ENCODE data around the gene MAB21L3. TPM values are rescaled to one million over a fixed set of nuclear protein-coding genes. Genes with fewer than 3 reads are reported as not detected.

Gene MAB21L3
- total and polyA plus RNA-seq, 2 donors (not counting 3 experiments of a cell fraction or from before 2014, with no cell fraction given) = not detected

DNA sequence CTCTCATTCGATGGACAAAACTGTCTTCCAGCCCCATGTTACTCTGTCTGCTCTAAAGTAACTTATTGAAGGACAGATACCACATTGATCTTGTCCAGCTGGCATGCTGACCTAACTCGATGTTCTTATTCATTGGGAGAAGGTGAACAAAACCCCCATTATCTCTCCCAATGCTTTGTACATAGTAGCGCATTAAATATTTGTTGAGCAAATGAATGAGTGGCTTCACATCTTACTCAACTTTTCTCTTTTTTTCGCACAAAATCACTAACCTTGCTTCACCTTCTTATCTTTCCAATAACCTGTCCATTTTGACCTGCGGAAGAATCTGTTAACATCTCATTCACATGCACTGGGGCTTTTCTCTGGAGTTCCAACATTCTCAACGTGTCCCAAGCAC is 18.3 kb downstream of the MAB21L3 start:
- Histone ChIP-seq H3K9me3 (replicated peaks; ENCODE audit: control insufficient read depth, insufficient read depth, low read length) (no peaks in the 10 kb centered on the region), H3K36me3 (ENCODE audit: control insufficient read depth in 2 of 2, extremely low read depth in 1 of 2, insufficient read depth in 2 of 2, low read length in 2 of 2) (no peaks in the 10 kb centered on the region), H3K79me2 (ENCODE audit: control insufficient read depth, insufficient read depth, low read length) (no peaks in the 10 kb centered on the region), H3K4me3 (replicated peaks in 1 of 3; ENCODE audit: insufficient read depth in 1 of 3, low read depth in 1 of 3, low read length in 3 of 3) (no peak overlapping the region), H3K9me1 (replicated peaks; ENCODE audit: control insufficient read depth, extremely low read depth, insufficient read depth, low read length) (no peaks in the 10 kb centered on the region), H2AFZ (ENCODE audit: low read depth, low read length) (no peak overlapping the region), H3K27me3 (ENCODE audit: control insufficient read depth in 2 of 2, insufficient read depth in 2 of 2, low read length in 2 of 2) (peaks cover 4 to 10% of the 10 kb centered on the region in 2 experiments), H3K9ac (replicated peaks; ENCODE audit: extremely low read depth, insufficient read depth, low read length) (no peak overlapping the region), H4K20me1 (replicated peaks; ENCODE audit: control insufficient read depth, extremely low read depth, insufficient read depth, low read length) (no peaks in the 10 kb centered on the region), H3K4me1 (ENCODE audit: control insufficient read depth, extremely low read depth, insufficient read depth, low read length) (no peaks in the 10 kb centered on the region), H3K4me2 (ENCODE audit: insufficient read depth, low read length) (no peak overlapping the region), H3K27ac (ENCODE audit: insufficient read depth, low read depth, low read length) (no peak overlapping the region)
- FAIRE-seq (no peak), DNase-seq (ENCODE audit: low read depth, low spot score) (no peak)
- dilution Hi-C loops (cut with MboI; ENCODE audit: extremely low pct_ligation_motif_present, low sequenced_read_pairs) (no loop called here), intact Hi-C loops (cut with micrococcal nuclease) (no loop called here)
- POLR2A ChIA-PET = no interaction called here
- BruUV-seq (replicated peaks) = no TSS peak
- CTCF ChIA-PET = interaction anchor here (0.7 to 3.2 kb wide), 2 partner anchors 356 to 370 kb away, joined by 3 to 13 read pairs; no protein-coding TSS in a partner anchor
- no peak for TF ChIP-seq MYC (IDR thresholded peaks at IDR 0.05; ENCODE audit: low read depth, low read length)
- TF ChIP-seq, protein P1, sequence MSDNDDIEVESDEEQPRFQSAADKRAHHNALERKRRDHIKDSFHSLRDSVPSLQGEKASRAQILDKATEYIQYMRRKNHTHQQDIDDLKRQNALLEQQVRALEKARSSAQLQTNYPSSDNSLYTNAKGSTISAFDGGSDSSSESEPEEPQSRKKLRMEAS (IDR thresholded peaks at IDR 0.05; ENCODE audit: insufficient read depth, insufficient read length) = no peak

DNA sequence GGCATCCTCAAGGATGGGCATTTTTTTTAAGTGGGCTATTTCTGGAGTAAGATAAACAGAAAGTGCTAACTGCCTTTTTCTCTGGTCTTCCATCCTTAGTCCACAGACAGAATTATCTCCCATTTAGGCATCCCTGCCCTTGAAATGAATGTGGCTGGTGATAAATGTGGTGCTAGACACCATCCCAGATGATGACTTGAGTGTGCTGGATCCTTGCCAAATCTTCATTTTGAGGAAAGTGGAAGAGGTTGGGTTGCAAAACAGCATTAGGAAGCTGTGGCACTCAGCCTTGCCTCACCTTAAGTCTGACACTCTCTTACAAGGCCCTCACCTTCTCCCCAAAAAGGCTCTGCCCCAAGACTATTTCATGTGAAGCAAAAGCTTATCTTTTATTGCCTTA is 19.2 kb downstream of the MAB21L3 start:
- Histone ChIP-seq H3K79me2 (ENCODE audit: control insufficient read depth, insufficient read depth, low read length) (no peaks in the 10 kb centered on the region), H3K4me1 (ENCODE audit: control insufficient read depth, extremely low read depth, insufficient read depth, low read length) (no peaks in the 10 kb centered on the region), H4K20me1 (replicated peaks; ENCODE audit: control insufficient read depth, extremely low read depth, insufficient read depth, low read length) (no peaks in the 10 kb centered on the region), H3K27ac (ENCODE audit: insufficient read depth, low read depth, low read length) (no peak overlapping the region), H3K36me3 (ENCODE audit: control insufficient read depth in 2 of 2, extremely low read depth in 1 of 2, insufficient read depth in 2 of 2, low read length in 2 of 2) (no peaks in the 10 kb centered on the region), H2AFZ (ENCODE audit: low read depth, low read length) (no peak overlapping the region), H3K9me1 (replicated peaks; ENCODE audit: control insufficient read depth, extremely low read depth, insufficient read depth, low read length) (no peaks in the 10 kb centered on the region), H3K9ac (replicated peaks; ENCODE audit: extremely low read depth, insufficient read depth, low read length) (no peak overlapping the region), H3K27me3 (ENCODE audit: control insufficient read depth in 2 of 2, insufficient read depth in 2 of 2, low read length in 2 of 2) (peaks cover 4 to 10% of the 10 kb centered on the region in 2 experiments), H3K4me2 (ENCODE audit: insufficient read depth, low read length) (no peak overlapping the region), H3K4me3 (replicated peaks in 1 of 3; ENCODE audit: insufficient read depth in 1 of 3, low read depth in 1 of 3, low read length in 3 of 3) (no peak overlapping the region), H3K9me3 (replicated peaks; ENCODE audit: control insufficient read depth, insufficient read depth, low read length) (no peaks in the 10 kb centered on the region)
- no peak for FAIRE-seq
- CTCF ChIA-PET = interaction anchor here (1.0 to 3.2 kb wide), 2 partner anchors 9 to 369 kb away, joined by 8 to 13 read pairs; no protein-coding TSS in a partner anchor
- TF ChIP-seq GATA2 (IDR thresholded peaks at IDR 0.05; ENCODE audit: insufficient read depth, insufficient read length, low read depth, low read length) (no peak), POLR2A (IDR thresholded peaks at IDR 0.05; ENCODE audit: low read depth, low read length) (no peak), JUN (IDR thresholded peaks at IDR 0.05; ENCODE audit: borderline replicate concordance, insufficient read depth, insufficient read length, low read depth) (no peak), MYC (IDR thresholded peaks at IDR 0.05; ENCODE audit: low read depth, low read length) (no peak), FOS (IDR thresholded peaks at IDR 0.05; ENCODE audit: borderline replicate concordance, insufficient read depth, low read length) (no peak), POLR2AphosphoS5 (IDR thresholded peaks at IDR 0.05; ENCODE audit: insufficient read depth, low read depth, low read length) (no peak), EZH2 (IDR thresholded peaks at IDR 0.05; ENCODE audit: borderline replicate concordance, low read depth, low read length, severe bottlenecking) (no peak)
- TF ChIP-seq, protein P2, sequence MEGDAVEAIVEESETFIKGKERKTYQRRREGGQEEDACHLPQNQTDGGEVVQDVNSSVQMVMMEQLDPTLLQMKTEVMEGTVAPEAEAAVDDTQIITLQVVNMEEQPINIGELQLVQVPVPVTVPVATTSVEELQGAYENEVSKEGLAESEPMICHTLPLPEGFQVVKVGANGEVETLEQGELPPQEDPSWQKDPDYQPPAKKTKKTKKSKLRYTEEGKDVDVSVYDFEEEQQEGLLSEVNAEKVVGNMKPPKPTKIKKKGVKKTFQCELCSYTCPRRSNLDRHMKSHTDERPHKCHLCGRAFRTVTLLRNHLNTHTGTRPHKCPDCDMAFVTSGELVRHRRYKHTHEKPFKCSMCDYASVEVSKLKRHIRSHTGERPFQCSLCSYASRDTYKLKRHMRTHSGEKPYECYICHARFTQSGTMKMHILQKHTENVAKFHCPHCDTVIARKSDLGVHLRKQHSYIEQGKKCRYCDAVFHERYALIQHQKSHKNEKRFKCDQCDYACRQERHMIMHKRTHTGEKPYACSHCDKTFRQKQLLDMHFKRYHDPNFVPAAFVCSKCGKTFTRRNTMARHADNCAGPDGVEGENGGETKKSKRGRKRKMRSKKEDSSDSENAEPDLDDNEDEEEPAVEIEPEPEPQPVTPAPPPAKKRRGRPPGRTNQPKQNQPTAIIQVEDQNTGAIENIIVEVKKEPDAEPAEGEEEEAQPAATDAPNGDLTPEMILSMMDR (IDR thresholded peaks at IDR 0.05; ENCODE audit: extremely low read depth in 1 of 2, insufficient read depth in 1 of 2, low read depth in 1 of 2, low read length in 2 of 2) = no peak
- TF ChIP-seq, protein P1 (IDR thresholded peaks at IDR 0.05; ENCODE audit: insufficient read depth, insufficient read length) = no peak
- intact Hi-C loops (cut with micrococcal nuclease) = no loop called here
- BruUV-seq (replicated peaks) = no TSS peak
- dilution Hi-C loops (cut with MboI; ENCODE audit: extremely low pct_ligation_motif_present, low sequenced_read_pairs) = no loop called here
- POLR2A ChIA-PET = no interaction called here
- DNase-seq (ENCODE audit: low read depth, low spot score) = no peak

Measured in endothelial cell of umbilical vein (primary cell).